ENCODE data around the gene SMIM38. TPM values are rescaled to one million over a fixed set of nuclear protein-coding genes. Genes with fewer than 3 reads are reported as not detected.

Gene SMIM38
- total and polyA plus RNA-seq, 2 donors: 0.09 to 0.24 TPM

GRCh38 chr11:69121021-69121420 is 34.7 kb upstream of the SMIM38 start:
- Histone ChIP-seq H3K9me3 (ENCODE audit: control insufficient read depth in 2 of 2, insufficient read depth in 1 of 2, low read length in 1 of 2) (no peaks in the 10 kb centered on the region), H3K4me1 (ENCODE audit: control insufficient read depth in 2 of 2, insufficient read depth in 2 of 2, low read length in 2 of 2) (peaks cover 0 to 20% of the 10 kb centered on the region in 2 donors), H3K27me3 (ENCODE audit: control insufficient read depth in 2 of 2, insufficient read depth in 1 of 2, low read length in 1 of 2) (no peaks in the 10 kb centered on the region), H3K36me3 (ENCODE audit: control insufficient read depth in 2 of 2, insufficient read depth in 2 of 2, low read length in 1 of 2) (no peaks in the 10 kb centered on the region), H3K4me3 (ENCODE audit: low read length in 2 of 2) (no peak overlapping the region), H3K27ac (ENCODE audit: low read depth in 1 of 2, low read length in 1 of 2) (no peak overlapping the region)
- 60% methylated on average over 9 of the region's 9 CpGs for WGBS
- DNase-seq (ENCODE audit: low read depth in 6 of 9, low spot score in 9 of 9): no peak

- peaks cover 0 to 20% of the 10 kb centered on the region in 2 donors for H3K4me1 ChIP-seq (ENCODE audit: control insufficient read depth in 2 of 2, insufficient read depth in 2 of 2, low read length in 2 of 2)
- no peak for DNase-seq (ENCODE audit: low read depth in 6 of 9, low spot score in 9 of 9)
- no peak overlapping the region for H3K27ac ChIP-seq (ENCODE audit: low read depth in 1 of 2, low read length in 1 of 2)
- H3K9me3 ChIP-seq (ENCODE audit: control insufficient read depth in 2 of 2, insufficient read depth in 1 of 2, low read length in 1 of 2): no peaks in the 10 kb centered on the region
- WGBS: 95% methylated on average over 19 of the region's 19 CpGs
- no peak overlapping the region for H3K4me3 ChIP-seq (ENCODE audit: low read length in 2 of 2)
- no peaks in the 10 kb centered on the region for H3K27me3 ChIP-seq (ENCODE audit: control insufficient read depth in 2 of 2, insufficient read depth in 1 of 2, low read length in 1 of 2)
- no peaks in the 10 kb centered on the region for H3K36me3 ChIP-seq (ENCODE audit: control insufficient read depth in 2 of 2, insufficient read depth in 2 of 2, low read length in 1 of 2)
These were observed 34.0 kb upstream of the SMIM38 start for GRCh38 chr11:69121621-69122325.

GRCh38 chr11:69122326-69122629 is 33.5 kb upstream of the SMIM38 start:
- 97% methylated on average over 9 of the region's 9 CpGs for WGBS
- DNase-seq (ENCODE audit: low read depth in 6 of 9, low spot score in 9 of 9): no peak
- no peaks in the 10 kb centered on the region for H3K9me3 ChIP-seq (ENCODE audit: control insufficient read depth in 2 of 2, insufficient read depth in 1 of 2, low read length in 1 of 2)
- H3K27ac ChIP-seq (ENCODE audit: low read depth in 1 of 2, low read length in 1 of 2): no peak overlapping the region
- H3K4me3 ChIP-seq (ENCODE audit: low read length in 2 of 2): no peak overlapping the region
- peaks cover 0 to 20% of the 10 kb centered on the region in 2 donors for H3K4me1 ChIP-seq (ENCODE audit: control insufficient read depth in 2 of 2, insufficient read depth in 2 of 2, low read length in 2 of 2)
- no peaks in the 10 kb centered on the region for H3K27me3 ChIP-seq (ENCODE audit: control insufficient read depth in 2 of 2, insufficient read depth in 1 of 2, low read length in 1 of 2)
- H3K36me3 ChIP-seq (ENCODE audit: control insufficient read depth in 2 of 2, insufficient read depth in 2 of 2, low read length in 1 of 2): no peaks in the 10 kb centered on the region

- WGBS: 43% methylated on average over 27 of the region's 27 CpGs
- no peaks in the 10 kb centered on the region for H3K36me3 ChIP-seq (ENCODE audit: control insufficient read depth in 2 of 2, insufficient read depth in 2 of 2, low read length in 1 of 2)
- H3K4me3 ChIP-seq (ENCODE audit: low read length in 2 of 2): no peak overlapping the region
- H3K9me3 ChIP-seq (ENCODE audit: control insufficient read depth in 2 of 2, insufficient read depth in 1 of 2, low read length in 1 of 2): peaks cover 0 to 3% of the 10 kb centered on the region in 2 donors
- peak overlapping the region in 1 of 2 donors; percentile 53 for H3K27ac ChIP-seq (ENCODE audit: low read depth in 1 of 2, low read length in 1 of 2)
- H3K4me1 ChIP-seq (ENCODE audit: control insufficient read depth in 2 of 2, insufficient read depth in 2 of 2, low read length in 2 of 2): peaks cover 0 to 20% of the 10 kb centered on the region in 2 donors
- no peaks in the 10 kb centered on the region for H3K27me3 ChIP-seq (ENCODE audit: control insufficient read depth in 2 of 2, insufficient read depth in 1 of 2, low read length in 1 of 2)
- DNase-seq (ENCODE audit: low read depth in 6 of 9, low spot score in 9 of 9): peak; percentile 9 to 68 (median 32)
These were observed 32.9 kb upstream of the SMIM38 start for GRCh38 chr11:69122630-69123431.

GRCh38 chr11:69123593-69124545 is 31.9 kb upstream of the SMIM38 start:
- H3K36me3 ChIP-seq (ENCODE audit: control insufficient read depth in 2 of 2, insufficient read depth in 2 of 2, low read length in 1 of 2): no peaks in the 10 kb centered on the region
- 84% methylated on average over 27 of the region's 27 CpGs for WGBS
- no peaks in the 10 kb centered on the region for H3K27me3 ChIP-seq (ENCODE audit: control insufficient read depth in 2 of 2, insufficient read depth in 1 of 2, low read length in 1 of 2)
- peaks cover 0 to 3% of the 10 kb centered on the region in 2 donors for H3K9me3 ChIP-seq (ENCODE audit: control insufficient read depth in 2 of 2, insufficient read depth in 1 of 2, low read length in 1 of 2)
- H3K4me3 ChIP-seq (ENCODE audit: low read length in 2 of 2): no peak overlapping the region
- H3K4me1 ChIP-seq (ENCODE audit: control insufficient read depth in 2 of 2, insufficient read depth in 2 of 2, low read length in 2 of 2): peaks cover 0 to 20% of the 10 kb centered on the region in 2 donors
- peak overlapping the region in 1 of 2 donors; percentile 53 for H3K27ac ChIP-seq (ENCODE audit: low read depth in 1 of 2, low read length in 1 of 2)
- peak in 1 of 9 donors; percentile 13 for DNase-seq (ENCODE audit: low read depth in 6 of 9, low spot score in 9 of 9)

GRCh38 chr11:69125861-69126260 is 29.9 kb upstream of the SMIM38 start:
- H3K9me3 ChIP-seq (ENCODE audit: control insufficient read depth in 2 of 2, insufficient read depth in 1 of 2, low read length in 1 of 2): peaks cover 0 to 3% of the 10 kb centered on the region in 2 donors
- H3K27me3 ChIP-seq (ENCODE audit: control insufficient read depth in 2 of 2, insufficient read depth in 1 of 2, low read length in 1 of 2): no peaks in the 10 kb centered on the region
- H3K36me3 ChIP-seq (ENCODE audit: control insufficient read depth in 2 of 2, insufficient read depth in 2 of 2, low read length in 1 of 2): no peaks in the 10 kb centered on the region
- peaks cover 0 to 20% of the 10 kb centered on the region in 2 donors for H3K4me1 ChIP-seq (ENCODE audit: control insufficient read depth in 2 of 2, insufficient read depth in 2 of 2, low read length in 2 of 2)
- no peak overlapping the region for H3K27ac ChIP-seq (ENCODE audit: low read depth in 1 of 2, low read length in 1 of 2)
- DNase-seq (ENCODE audit: low read depth in 6 of 9, low spot score in 9 of 9): no peak
- H3K4me3 ChIP-seq (ENCODE audit: low read length in 2 of 2): no peak overlapping the region
- 95% methylated on average over 3 of the region's 3 CpGs for WGBS

GRCh38 chr11:69126286-69126685 is 29.4 kb upstream of the SMIM38 start:
- H3K27ac ChIP-seq (ENCODE audit: low read depth in 1 of 2, low read length in 1 of 2): no peak overlapping the region
- H3K4me3 ChIP-seq (ENCODE audit: low read length in 2 of 2): no peak overlapping the region
- no peaks in the 10 kb centered on the region for H3K36me3 ChIP-seq (ENCODE audit: control insufficient read depth in 2 of 2, insufficient read depth in 2 of 2, low read length in 1 of 2)
- DNase-seq (ENCODE audit: low read depth in 6 of 9, low spot score in 9 of 9): no peak
- WGBS: 98% methylated on average over 12 of the region's 12 CpGs
- H3K27me3 ChIP-seq (ENCODE audit: control insufficient read depth in 2 of 2, insufficient read depth in 1 of 2, low read length in 1 of 2): no peaks in the 10 kb centered on the region
- H3K9me3 ChIP-seq (ENCODE audit: control insufficient read depth in 2 of 2, insufficient read depth in 1 of 2, low read length in 1 of 2): peaks cover 0 to 3% of the 10 kb centered on the region in 2 donors
- peaks cover 0 to 20% of the 10 kb centered on the region in 2 donors for H3K4me1 ChIP-seq (ENCODE audit: control insufficient read depth in 2 of 2, insufficient read depth in 2 of 2, low read length in 2 of 2)

GRCh38 chr11:69127081-69127850 is 28.5 kb upstream of the SMIM38 start:
- H3K27me3 ChIP-seq (ENCODE audit: control insufficient read depth in 2 of 2, insufficient read depth in 1 of 2, low read length in 1 of 2): no peaks in the 10 kb centered on the region
- no peaks in the 10 kb centered on the region for H3K36me3 ChIP-seq (ENCODE audit: control insufficient read depth in 2 of 2, insufficient read depth in 2 of 2, low read length in 1 of 2)
- no peak overlapping the region for H3K27ac ChIP-seq (ENCODE audit: low read depth in 1 of 2, low read length in 1 of 2)
- H3K4me1 ChIP-seq (ENCODE audit: control insufficient read depth in 2 of 2, insufficient read depth in 2 of 2, low read length in 2 of 2): peaks cover 0 to 19% of the 10 kb centered on the region in 2 donors
- no peak for DNase-seq (ENCODE audit: low read depth in 6 of 9, low spot score in 9 of 9)
- peaks cover 0 to 3% of the 10 kb centered on the region in 2 donors for H3K9me3 ChIP-seq (ENCODE audit: control insufficient read depth in 2 of 2, insufficient read depth in 1 of 2, low read length in 1 of 2)
- WGBS: 92% methylated on average over 26 of the region's 26 CpGs
- H3K4me3 ChIP-seq (ENCODE audit: low read length in 2 of 2): no peak overlapping the region

Data from thymus (tissue), 11 donors.